HepG2 (cell line): ENCODE measurements around the gene JPH3. TPM values are rescaled to one million over a fixed set of nuclear protein-coding genes. Genes with fewer than 3 reads are reported as not detected.

Experiments used
- BHLHE40 ChIP-seq: IDR thresholded peaks from 2 replicates; pipeline ENCODE4 v1.6.1; 2011; ENCODE audit warnings: low read length, improper control_type of control experiment
- NFRKB ChIP-seq: fragments of 450-650 bp; IDR thresholded peaks from 2 replicates; pipeline ENCODE4 v1.6.1; 2017
- NR0B2 ChIP-seq: sonication (generic); formaldehyde crosslinking; IDR thresholded peaks from 2 replicates; pipeline ENCODE4 v1.4.0; 2020; ENCODE audit warnings: mild to moderate bottlenecking, missing genetic modification reagents
- ZBED4 ChIP-seq: sonication (generic); formaldehyde crosslinking; IDR thresholded peaks from 2 replicates; pipeline ENCODE4 v1.4.0; 2020; ENCODE audit warnings: missing genetic modification reagents, borderline replicate concordance
- ZBTB20 ChIP-seq: sonication (generic); formaldehyde crosslinking; IDR thresholded peaks from 2 replicates; pipeline ENCODE4 v1.8.1; 2023; ENCODE audit warnings: missing genetic modification reagents, low read depth, mild to moderate bottlenecking, borderline replicate concordance
- ZBTB4 ChIP-seq: sonication (generic); formaldehyde crosslinking; IDR thresholded peaks from 2 replicates; pipeline ENCODE4 v1.4.0; 2020; ENCODE audit warnings: missing genetic modification reagents, mild to moderate bottlenecking, borderline replicate concordance
- ZKSCAN8 ChIP-seq: IDR thresholded peaks from 2 replicates; pipeline ENCODE4 v1.6.1; 2016; ENCODE audit warnings: borderline replicate concordance, missing genetic modification reagents, missing compliant biosample characterization
- ZNF230 ChIP-seq: sonication (generic); formaldehyde crosslinking; IDR thresholded peaks from 2 replicates; pipeline ENCODE4 v1.4.0; 2020; ENCODE audit warnings: mild to moderate bottlenecking, missing genetic modification reagents
- ZNF282 ChIP-seq: fragments of 450-650 bp; IDR thresholded peaks from 2 replicates; pipeline ENCODE4 v1.6.1; 2018; ENCODE audit not compliant: partially characterized antibody
- ZNF335 ChIP-seq: sonication (generic); formaldehyde crosslinking; IDR thresholded peaks from 2 replicates; pipeline ENCODE4 v1.4.0; 2020; ENCODE audit warnings: missing genetic modification reagents
- ZNF432 ChIP-seq: sonication (generic); formaldehyde crosslinking; IDR thresholded peaks from 2 replicates; pipeline ENCODE4 v1.5.0; 2020; ENCODE audit warnings: missing genetic modification reagents, mild to moderate bottlenecking, borderline replicate concordance
- ZNF446 ChIP-seq: sonication (generic); formaldehyde crosslinking; IDR thresholded peaks from 2 replicates; pipeline ENCODE4 v1.5.0; 2020; ENCODE audit warnings: mild to moderate bottlenecking, missing genetic modification reagents
- ZNF563 ChIP-seq: sonication (generic); formaldehyde crosslinking; IDR thresholded peaks from 2 replicates; pipeline ENCODE4 v1.8.0; 2022; ENCODE audit warnings: mild to moderate bottlenecking, moderate library complexity, missing genetic modification reagents
- ZNF619 ChIP-seq: sonication (generic); formaldehyde crosslinking; IDR thresholded peaks from 2 replicates; pipeline ENCODE4 v1.4.0; 2020; ENCODE audit warnings: mild to moderate bottlenecking, missing genetic modification reagents
- ZNF740 ChIP-seq: sonication (generic); formaldehyde crosslinking; IDR thresholded peaks from 2 replicates; pipeline ENCODE4 v1.4.0; 2020; ENCODE audit warnings: missing genetic modification reagents
- ZNF781 ChIP-seq: sonication (generic); formaldehyde crosslinking; IDR thresholded peaks from 2 replicates; pipeline ENCODE4 v1.5.1; 2020; ENCODE audit warnings: borderline replicate concordance, mild to moderate bottlenecking, missing genetic modification reagents; ENCODE audit errors: not compliant biosample characterization
- ZSCAN31 ChIP-seq: sonication (generic); formaldehyde crosslinking; IDR thresholded peaks from 2 replicates; pipeline ENCODE4 v1.5.0; 2020; ENCODE audit warnings: low read depth, mild to moderate bottlenecking, missing genetic modification reagents
- polyA plus RNA-seq, 8 experiments: library from polyadenylated mRNA; depleted of rRNA in 3 of 8; stranded (reverse) in 7 of 8; unstranded in 1 of 8; fragments of >200 nt; fragmentation: Illumina TruSeq in 4 of 8; extraction: Trizol in 4 of 8; gene quantifications; 2 replicates each; pipeline versions ENCODE4 v1.2.1 to v1.2.3, GENCODE V29; 2011 to 2016; ENCODE audit warnings: low read depth in 4 of 8, missing spikeins in 1 of 8, mixed read lengths in 1 of 8; ENCODE audit not compliant: insufficient read depth in 1 of 8
- total RNA-seq, 5 experiments: library from RNA; depleted of rRNA; stranded (reverse); fragments of >200 nt; fragmentation: Illumina TruSeq; extraction: Trizol; gene quantifications; 2 replicates each; pipeline ENCODE4 v1.2.3, GENCODE V29; 2016; ENCODE audit warnings: low read depth in 1 of 5
- TF ChIP-seq, protein P1 (sequence below): sonication (generic); formaldehyde crosslinking; IDR thresholded peaks from 2 replicates; pipeline ENCODE4 v1.8.0; 2022; ENCODE audit warnings: low read depth, missing genetic modification reagents
- TF ChIP-seq, protein P2 (sequence below): sonication (generic); formaldehyde crosslinking; IDR thresholded peaks from 2 replicates; pipeline ENCODE4 v1.4.0; 2020; ENCODE audit warnings: missing genetic modification reagents

The JPH3 gene
- total and polyA plus RNA-seq, 2 of the 13 experiments (the other 11 are each of a cell fraction or from before 2014, with no cell fraction given), result not detected

DNA sequence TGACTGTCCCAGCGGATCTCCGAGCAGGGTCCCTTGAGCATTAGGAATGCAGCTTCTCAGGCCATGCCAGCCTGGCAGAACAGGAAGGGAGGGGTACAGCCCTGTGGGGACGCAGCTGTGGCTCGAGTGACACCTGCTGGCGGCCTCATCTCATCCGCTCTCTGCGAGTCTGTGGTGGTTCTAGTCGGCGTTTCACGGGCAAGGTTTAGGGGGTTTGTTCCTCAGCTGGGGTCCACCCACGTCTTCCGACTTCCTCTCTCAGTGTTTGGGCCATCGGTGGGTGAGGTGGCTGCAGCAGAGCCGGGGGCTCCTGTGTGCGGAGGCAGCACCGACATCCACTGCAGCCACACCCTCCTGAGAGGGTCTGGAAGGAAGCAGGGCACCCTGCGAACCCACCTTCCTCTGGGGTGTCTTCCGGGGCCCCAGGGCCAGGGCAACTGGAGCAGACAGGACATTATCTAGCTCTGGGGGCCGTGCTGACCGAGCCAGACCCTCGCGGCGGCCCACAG is 33.3 kb downstream of the JPH3 start (continued):
- TF ChIP-seq ZNF432 (CRISPR knock-in tag) (no peak), ZNF619 (CRISPR knock-in tag) (no peak), ZBTB4 (0 out of 2 replicates have a peak, but pooled peaks have one; percentile 33), ZKSCAN8 (CRISPR knock-in tag) (no peak), BHLHE40 (no peak), ZBTB20 (no peak), NR0B2 (CRISPR knock-in tag) (peak; percentile 52; the same call in 1 of the 2 replicates), ZSCAN31 (no peak), ZNF563 (CRISPR knock-in tag) (no peak), ZNF282 (no peak), ZNF740 (CRISPR knock-in tag) (peak; percentile 22; the same call in 1 of the 2 replicates), ZNF335 (no peak), NFRKB (no peak), ZNF446 (CRISPR knock-in tag) (no peak), ZNF781 (CRISPR knock-in tag) (no peak), ZBED4 (CRISPR knock-in tag) (no peak), ZNF230 (CRISPR knock-in tag) (no peak)
- TF ChIP-seq, protein P1, sequence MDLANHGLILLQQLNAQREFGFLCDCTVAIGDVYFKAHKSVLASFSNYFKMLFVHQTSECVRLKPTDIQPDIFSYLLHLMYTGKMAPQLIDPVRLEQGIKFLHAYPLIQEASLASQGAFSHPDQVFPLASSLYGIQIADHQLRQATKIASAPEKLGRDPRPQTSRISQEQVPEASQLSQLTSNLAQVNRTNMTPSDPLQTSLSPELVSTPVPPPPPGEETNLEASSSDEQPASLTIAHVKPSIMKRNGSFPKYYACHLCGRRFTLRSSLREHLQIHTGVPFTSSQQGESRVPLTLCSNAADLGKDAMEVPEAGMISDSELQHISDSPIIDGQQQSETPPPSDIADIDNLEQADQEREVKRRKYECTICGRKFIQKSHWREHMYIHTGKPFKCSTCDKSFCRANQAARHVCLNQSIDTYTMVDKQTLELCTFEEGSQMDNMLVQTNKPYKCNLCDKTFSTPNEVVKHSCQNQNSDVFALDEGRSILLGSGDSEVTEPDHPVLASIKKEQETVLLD (CRISPR knock-in tag), result no peak
- TF ChIP-seq, protein P2, sequence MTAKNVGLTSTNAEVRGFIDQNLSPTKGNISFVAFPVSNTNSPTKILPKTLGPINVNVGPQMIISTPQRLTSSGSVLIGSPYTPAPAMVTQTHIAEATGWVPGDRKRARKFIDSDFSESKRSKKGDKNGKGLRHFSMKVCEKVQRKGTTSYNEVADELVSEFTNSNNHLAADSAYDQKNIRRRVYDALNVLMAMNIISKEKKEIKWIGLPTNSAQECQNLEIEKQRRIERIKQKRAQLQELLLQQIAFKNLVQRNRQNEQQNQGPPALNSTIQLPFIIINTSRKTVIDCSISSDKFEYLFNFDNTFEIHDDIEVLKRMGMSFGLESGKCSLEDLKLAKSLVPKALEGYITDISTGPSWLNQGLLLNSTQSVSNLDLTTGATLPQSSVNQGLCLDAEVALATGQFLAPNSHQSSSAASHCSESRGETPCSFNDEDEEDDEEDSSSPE (CRISPR knock-in tag), result no peak
